HG02610 (cell line): ENCODE data around the gene NPR1.

Experiments used
- ATAC-seq: cut with Tn5 transposase; IDR thresholded peaks from one replicate; pipeline ENCODE4 v1.9.1; 2021; ENCODE audit warnings: mild to moderate bottlenecking, moderate library complexity; ENCODE audit not compliant: unreplicated experiment

NPR1 gene

DNA sequence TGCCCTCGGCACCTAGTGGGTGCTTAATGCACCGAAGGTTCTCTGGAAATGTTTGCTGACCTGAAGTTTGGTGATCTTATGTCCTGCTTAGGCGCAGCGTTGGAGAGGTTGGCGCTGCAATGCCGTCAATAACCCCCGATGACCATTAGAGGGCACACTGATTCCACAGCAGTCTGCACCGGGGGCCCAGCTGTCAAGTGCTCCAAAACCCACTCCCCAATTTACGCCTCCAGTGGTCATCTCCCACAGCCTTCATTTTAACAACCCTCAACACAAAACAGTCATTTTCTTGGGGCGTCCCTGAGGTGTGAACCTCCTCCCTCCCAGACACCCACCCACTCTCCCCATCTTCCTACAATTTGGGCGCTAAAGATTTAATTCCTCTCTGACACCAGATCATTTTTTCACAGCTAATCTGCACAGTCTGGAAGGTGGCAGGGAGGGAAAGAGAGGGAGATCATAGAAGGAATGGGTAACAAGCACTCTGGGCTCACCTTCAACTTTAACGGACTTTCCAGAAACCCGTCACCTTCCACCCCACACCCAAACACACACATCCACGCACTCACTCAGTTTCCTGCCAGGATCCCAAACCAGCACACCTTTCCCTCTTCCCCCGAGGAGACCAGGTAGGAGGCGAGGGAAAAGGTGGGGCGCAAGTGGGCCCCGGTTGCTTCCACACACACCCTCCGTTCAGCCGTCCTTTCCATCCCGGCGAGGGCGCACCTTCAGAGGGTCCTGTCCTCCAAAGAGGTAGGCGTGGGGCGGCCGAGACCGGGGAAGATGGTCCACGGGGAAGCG, 570 bp upstream of the NPR1 start:
- ATAC-seq, result no peak

DNA sequence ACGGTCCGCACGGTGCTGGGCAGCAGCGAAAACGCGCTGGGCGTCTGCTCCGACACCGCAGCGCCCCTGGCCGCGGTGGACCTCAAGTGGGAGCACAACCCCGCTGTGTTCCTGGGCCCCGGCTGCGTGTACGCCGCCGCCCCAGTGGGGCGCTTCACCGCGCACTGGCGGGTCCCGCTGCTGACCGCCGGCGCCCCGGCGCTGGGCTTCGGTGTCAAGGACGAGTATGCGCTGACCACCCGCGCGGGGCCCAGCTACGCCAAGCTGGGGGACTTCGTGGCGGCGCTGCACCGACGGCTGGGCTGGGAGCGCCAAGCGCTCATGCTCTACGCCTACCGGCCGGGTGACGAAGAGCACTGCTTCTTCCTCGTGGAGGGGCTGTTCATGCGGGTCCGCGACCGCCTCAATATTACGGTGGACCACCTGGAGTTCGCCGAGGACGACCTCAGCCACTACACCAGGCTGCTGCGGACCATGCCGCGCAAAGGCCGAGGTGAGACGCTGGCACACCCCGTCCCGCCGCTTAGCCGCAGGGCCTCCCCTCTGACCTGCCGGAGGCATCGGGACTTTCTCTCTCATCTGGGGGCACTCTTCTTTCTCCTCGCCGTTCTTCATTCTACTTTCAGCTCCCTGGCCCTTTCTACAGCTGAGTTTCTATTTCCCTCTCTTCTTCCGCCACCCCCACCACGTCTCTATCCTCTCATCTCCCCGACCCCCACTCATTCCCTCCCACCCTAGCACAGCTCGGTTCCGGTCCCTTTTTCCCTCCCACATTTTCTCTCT, 1.0 kb downstream of the NPR1 start:
- no peak for ATAC-seq

DNA sequence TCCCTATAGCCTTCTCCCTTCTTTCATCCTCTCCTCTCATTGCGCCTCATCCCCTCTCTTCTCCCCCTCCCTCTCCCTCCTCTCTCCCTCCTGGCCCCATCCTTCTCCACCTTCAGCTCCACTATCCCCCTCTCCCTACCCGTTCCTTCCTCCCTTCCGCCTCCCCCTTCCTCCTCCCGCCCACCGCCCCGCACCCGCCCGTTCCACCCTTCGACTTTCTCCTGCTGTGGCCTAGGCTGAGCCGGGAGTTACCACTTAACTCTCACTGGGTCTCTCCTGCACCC, 1.6 kb downstream of the NPR1 start:
- ATAC-seq, result no peak

DNA sequence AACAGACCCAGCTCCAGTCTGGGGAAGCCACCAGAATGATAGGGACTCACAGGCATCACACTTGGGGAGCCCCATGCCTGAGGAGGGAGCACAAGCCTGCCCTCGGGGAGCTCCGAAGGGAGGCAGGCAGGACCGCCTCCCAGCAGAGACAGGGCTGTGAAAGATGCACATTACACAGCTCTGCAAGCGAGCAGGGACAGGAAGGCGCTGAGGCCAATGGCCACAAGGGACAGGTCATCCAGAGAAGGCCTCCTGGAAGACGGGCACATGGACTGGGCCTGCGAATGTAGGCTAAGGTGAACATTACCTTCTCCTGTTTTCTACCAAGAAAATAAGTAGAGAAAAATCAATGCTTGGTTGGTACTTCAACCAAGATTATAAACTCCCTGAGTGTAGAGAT, 4.2 kb downstream of the NPR1 start:
- ATAC-seq, result no peak

DNA sequence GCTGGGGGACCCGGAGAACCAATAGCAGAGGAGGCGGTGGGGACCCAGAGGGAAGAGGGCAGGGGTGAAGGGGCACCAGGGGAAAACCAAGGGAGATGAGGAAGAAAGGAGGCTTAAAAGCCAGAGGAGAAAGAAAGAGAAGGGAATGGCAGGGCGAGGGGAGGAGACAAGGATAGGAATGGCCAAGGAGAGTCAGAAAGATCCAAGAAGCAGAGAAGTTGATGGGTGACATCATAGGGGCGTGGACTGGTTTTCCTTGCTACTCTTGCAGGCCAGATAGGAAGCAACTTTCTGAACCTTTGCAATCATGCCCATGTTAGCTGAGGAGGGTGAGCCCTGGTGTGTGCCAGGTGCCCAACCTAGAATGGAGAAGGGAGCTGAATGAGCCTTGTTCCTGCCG, 5.4 kb downstream of the NPR1 start:
- no peak for ATAC-seq

DNA sequence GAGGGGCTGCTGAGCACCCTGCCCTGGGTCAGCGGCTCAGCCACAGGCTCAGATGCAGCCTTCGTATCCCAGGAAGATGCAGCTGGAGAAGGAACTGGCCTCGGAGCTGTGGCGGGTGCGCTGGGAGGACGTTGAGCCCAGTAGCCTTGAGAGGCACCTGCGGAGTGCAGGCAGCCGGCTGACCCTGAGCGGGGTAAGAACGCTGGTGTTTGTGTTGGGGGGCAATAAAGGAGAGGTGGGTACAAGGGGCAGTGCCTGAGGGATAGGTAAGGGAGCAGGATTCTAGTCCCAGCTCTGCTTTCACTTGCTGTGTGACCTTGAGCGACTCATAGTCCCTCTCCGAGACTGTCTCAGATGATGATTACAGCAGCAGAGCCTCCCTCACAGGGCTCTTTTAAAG, 6.4 kb downstream of the NPR1 start:
- no peak for ATAC-seq

DNA sequence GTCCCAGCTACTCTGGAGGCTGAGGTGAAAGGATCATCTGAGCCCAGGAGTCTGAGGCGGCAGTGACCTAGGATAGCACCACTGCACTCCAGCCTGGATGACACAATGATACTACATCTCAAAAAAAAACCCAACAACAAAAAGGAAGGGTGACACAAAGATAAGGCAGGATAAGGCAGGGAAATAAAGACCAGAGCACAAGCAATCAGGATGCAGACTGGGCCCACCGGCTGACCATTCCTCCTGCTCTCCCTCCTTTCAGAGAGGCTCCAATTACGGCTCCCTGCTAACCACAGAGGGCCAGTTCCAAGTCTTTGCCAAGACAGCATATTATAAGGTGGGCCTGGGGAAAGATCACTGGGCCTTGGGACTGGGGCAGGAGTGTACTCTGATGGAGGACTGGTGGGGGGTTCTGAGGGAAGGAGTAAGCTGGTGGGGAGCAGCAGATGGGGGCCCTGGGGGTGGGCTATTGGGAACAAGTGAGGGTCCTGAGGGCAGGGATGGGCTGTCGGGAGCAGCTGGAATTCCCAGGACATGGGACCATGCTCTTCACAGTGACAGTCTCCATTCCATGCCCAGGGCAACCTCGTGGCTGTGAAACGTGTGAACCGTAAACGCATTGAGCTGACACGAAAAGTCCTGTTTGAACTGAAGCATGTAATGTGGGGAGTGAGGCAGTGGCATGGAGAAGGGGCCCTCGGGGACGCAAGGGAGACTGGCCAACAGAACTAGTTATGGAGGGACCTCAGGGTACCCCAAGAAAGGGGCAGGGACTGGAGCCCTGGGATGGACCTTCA, 7.3 kb downstream of the NPR1 start:
- no peak for ATAC-seq

DNA sequence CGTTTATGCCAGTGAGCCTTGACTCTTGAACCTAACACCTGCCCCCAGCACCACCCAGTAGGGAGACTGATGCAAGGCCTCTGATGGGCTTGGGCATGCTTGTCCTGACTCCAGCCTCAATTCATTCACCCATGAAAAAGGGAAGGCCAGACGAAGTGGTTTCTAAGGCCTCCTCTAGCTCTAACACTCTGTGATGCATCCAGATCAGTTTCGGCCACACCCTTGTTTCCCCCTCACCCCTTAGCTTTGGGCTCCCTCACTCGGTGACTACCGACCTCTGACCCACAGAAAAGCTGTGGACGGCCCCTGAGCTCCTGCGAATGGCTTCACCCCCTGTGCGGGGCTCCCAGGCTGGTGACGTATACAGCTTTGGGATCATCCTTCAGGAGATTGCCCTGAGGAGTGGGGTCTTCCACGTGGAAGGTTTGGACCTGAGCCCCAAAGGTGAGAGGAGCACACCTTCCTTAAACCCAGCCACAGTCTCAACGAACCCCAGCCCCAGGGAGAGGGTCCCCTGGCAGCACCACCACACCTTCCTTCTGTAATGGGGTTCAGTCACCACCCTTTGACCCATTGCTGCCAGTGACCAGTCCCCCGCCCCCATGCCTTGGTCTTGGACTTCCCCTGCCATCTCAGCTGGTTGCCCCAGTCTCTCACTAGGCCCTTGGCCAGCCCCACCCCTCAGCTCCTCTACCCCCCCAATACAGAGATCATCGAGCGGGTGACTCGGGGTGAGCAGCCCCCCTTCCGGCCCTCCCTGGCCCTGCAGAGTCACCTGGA, 9.0 kb downstream of the NPR1 start:
- no peak for ATAC-seq

DNA sequence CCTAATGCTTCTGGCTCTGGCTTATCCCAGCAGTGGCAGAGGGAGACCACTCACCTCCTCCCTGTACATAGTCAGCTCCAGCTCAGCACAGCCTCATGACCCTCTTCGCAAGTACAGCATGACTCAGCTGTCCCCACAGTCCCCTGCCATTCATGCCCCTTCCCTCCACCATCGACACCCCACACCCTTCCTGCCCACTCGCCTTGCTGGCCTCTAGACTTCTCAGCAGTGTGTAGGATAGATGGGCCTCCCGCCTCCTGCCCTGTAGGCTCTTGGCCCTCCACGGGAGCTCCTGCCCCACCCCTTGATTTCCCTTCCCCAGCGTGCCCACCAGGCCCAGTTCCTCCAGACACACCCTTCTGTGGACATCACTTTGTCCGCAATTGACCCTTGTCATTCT, 9.8 kb downstream of the NPR1 start:
- no peak for ATAC-seq

DNA sequence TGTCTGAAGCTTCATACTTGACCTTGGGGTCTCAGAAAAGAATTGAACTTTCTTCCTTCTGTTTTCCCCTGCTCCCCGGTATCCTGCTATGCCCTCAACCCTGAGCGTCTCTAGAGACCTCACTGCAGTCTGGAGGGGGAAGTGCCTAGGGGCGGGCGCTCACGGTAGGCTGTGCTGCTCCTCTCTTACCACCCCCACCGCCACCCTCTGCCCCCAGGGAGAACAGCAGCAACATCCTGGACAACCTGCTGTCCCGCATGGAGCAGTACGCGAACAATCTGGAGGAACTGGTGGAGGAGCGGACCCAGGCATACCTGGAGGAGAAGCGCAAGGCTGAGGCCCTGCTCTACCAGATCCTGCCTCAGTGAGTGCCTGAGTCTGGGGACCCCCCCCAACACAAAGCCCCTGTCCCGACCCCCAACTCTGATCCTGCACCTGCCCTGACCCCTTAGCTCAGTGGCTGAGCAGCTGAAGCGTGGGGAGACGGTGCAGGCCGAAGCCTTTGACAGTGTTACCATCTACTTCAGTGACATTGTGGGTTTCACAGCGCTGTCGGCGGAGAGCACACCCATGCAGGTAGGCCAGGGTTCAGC, 10.3 kb downstream of the NPR1 start:
- ATAC-seq, result no peak

DNA sequence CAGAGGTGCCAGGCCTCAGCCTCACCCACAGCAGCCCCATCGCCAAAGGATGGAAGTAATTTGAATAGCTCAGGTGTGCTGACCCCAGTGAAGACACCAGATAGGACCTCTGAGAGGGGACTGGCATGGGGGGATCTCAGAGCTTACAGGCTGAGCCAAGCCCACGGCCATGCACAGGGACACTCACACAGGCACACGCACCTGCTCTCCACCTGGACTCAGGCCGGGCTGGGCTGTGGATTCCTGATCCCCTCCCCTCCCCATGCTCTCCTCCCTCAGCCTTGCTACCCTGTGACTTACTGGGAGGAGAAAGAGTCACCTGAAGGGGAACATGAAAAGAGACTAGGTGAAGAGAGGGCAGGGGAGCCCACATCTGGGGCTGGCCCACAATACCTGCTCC, 15.0 kb downstream of the NPR1 start:
- no peak for ATAC-seq

DNA sequence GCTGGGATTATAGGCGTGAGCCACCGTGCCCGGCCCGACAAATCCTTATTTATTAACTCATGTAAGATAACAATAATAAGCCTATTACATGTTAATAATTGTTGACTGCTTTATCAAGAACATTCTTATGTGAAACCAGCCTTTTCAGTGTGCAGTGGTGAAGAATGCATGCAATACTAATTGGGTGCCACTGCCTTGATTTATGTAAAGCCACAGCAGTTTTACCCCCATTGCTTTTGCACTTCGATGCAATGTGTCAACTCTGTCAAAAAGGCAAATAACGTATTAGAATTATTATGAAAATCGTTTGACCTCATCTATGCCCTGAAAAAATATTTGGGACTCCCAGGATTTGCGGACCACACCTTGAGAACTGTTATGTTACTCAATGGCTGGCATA, 18.3 kb downstream of the NPR1 start:
- ATAC-seq, result no peak

DNA sequence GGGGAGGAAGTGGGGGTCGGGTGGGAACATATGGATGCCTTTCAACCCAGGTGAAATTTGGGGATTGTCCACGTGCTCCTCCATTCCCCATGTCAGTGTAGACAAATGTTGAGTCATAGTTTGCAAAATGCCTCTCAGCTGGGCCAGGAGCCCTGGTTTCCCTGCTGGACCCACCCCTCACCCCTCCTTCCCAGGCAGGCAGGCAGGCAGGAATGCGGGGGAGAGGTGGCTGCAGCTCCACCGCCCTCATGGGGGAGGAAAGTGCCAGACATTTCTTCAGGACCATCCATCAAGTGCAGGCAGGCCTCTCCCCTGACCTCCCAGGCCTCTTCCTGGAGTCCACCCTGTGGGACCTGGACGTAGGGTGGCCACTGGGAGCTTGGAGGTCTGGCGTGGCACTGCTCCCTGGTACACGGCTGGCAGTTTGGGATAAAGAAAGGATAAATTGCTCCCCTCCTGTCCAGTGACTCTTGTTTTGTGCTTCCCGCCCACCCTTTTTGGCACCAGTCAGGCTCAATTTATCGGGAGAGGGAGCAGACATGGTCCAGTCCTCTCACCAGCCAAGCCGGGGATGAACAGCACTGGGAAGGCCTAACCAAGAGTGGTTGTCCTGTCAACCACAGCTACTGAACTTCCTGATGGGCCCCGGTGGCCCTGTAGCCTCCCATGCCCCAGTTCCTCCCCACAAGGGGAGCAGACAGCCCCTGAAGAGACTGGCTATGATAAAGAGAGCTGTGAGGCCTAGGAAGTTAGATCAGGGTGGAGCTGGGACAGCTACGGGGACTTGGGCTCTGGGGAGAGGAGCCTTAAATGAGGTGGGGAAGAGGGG, 18.9 kb downstream of the NPR1 start:
- ATAC-seq, result no peak

DNA sequence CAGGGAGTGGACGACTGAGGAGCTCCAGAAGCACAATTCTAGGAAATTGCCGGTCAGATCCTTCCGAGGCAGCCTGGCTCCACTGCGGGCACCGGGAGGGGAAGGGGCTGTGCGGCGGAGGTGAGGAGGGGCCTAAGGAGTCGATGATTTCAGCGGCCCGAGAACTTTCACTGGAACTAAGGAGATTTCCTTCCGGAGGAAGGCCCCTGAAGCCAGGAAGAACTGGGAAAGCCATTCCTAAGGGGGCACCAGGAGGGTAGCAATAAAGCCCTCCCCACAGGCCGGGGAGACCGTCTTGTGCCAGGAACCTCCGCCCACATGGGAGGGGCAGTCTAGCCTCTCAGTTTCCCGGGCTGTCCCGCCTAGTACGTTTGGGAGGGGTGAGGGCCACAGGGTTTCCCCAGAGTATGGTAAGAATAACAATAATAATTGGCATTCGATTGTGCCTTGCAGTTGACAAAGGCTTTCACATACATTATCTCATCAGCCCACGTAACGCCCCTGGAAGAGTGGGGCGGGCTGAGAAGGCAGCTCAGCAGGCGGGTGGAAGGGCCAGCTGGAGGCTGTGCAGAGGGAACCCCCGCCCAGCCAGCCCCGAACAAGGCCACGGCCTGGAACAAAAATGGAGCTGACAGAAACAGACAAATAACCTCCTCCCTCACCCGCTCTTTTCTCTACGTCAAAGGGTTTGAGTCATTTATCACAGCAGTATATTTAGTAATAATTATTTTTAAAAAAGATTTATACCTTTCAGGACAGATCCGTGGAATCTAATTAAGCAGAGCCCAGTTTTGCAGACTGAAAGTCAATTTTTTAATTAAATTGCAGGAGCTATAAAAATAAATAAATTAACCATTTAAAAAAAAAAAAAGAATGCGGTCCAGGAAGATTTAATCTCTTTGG, 19.8 kb downstream of the NPR1 start:
- ATAC-seq, result no peak

DNA sequence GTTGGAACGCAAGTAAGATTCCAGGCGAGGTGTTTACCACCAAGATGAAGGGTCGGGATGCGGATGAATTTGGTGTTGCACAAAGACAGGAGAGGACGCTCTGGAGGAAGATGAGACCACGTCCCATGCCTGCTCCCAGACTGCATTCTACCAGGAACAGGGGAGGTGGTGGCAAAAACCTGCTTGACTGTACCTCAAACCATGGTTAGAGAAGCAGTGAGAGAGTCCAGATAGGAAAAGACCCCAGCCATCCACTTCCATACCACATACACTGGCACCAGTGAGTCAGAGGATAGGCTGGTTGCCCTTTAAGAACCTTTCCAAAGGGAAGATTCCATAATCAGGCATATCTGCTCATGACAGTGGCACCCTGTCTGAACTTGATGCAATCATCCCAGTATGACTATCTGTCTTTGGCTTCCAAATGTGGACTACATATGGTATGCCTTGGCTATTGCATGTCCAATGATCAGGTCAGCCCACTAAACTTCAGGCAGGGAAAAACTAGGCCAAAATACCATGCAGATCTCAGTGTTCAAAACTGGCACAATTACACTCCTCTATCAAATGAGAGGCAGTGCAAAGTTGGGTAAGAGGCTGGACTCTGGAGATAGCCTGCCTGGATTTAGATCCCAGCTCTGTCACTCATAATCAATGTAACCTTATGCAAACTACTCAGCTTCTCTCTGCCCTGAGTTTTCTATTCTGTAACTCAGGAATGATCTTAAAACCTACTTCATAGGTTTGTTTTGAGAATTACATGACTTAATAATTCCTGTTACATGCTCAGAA, 20.6 kb downstream of the NPR1 start:
- ATAC-seq, result no peak

DNA sequence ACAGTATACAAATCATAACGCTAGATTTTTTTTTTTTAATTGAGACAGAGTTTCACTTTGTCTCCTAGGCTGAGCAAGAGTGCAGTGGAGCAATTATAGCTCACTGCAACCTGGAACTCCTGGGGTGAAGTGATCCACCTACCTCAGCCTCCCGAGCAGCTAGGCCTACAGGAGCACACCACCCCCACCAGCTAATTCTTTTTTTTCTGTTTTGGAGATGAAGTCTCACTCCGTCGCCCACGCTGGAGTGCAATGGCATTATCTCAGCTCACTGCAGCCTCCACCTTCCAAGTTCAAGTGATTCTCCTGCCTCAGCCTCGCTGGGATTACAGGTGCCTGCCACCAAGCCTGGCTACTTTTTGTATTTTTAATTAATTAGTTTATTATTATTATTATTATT, 21.3 kb downstream of the NPR1 start:
- ATAC-seq, result no peak

DNA sequence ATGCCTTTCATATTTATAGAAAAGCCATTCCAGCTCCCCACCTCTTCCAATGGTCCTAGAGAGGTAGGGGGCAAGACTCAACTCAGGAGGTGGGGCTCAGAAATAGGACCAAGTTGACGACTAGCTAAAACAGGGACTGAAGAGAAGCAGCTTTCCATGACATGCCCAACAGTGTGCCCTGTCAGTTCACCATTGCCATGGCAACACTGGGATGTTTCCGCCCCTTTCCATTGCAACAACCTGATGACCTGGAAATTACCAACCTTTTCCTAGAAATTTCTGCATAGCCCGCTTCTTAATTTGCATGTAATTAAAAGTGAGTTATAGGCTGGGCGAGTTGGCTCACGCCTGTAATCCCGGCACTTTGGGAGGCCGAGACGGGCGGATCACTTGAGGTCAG, 27.0 kb downstream of the NPR1 start:
- ATAC-seq, result no peak

DNA sequence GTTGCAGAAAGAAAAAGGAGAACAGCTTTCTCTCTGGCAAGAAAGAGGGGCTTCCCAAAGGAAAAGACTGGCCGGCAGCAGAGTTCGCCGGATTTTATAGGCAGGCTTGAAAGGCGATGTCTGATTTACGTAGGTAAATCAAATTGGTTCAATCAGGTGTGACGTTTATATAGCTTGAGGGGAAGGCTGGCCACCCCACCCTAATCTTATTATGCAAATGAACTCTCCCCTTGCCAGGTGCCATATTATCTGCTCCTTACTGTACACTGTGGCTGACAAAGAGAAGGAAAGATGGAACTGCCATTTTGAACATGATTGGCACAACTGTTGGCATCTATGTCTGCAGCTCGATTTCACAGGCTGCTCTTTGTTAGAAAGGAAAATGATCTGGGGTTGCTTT, 32.5 kb downstream of the NPR1 start:
- no peak for ATAC-seq
